DND-41 (cell line): ENCODE results near the gene RHEX.

Source experiments
- ATAC-seq: fragments of 200-7000 bp; cut with Tn5 transposase; 3 replicates; pipeline ENCODE4 v1.9.1; 2021; ENCODE audit warnings: low read depth; ENCODE audit not compliant: insufficient read depth
- DNase-seq: peaks from one replicate; pipeline ENCODE4 v3.0.0-alpha.2; 2020
- H2AFZ ChIP-seq: 2 replicates; pipeline ENCODE4 v1.6.0; 2012; ENCODE audit warnings: low read depth, low read length
- H3K27ac ChIP-seq: 2 replicates; pipeline ENCODE4 v1.5.1; 2012; ENCODE audit warnings: low read length, inconsistent platforms
- H3K27me3 ChIP-seq: fragments of 200-600 bp; sonication (generic); 2 replicates; pipeline ENCODE4 v1.6.0; 2012; ENCODE audit warnings: low read length, mild to moderate bottlenecking, inconsistent platforms; ENCODE audit not compliant: insufficient read depth, poor library complexity
- H3K36me3 ChIP-seq: 2 replicates; pipeline ENCODE4 v1.5.1; 2012; ENCODE audit warnings: low read length, inconsistent platforms; ENCODE audit not compliant: insufficient read depth
- H3K4me1 ChIP-seq: 2 replicates; pipeline ENCODE4 v1.5.1; 2012; ENCODE audit warnings: mild to moderate bottlenecking, low read length; ENCODE audit not compliant: insufficient read depth
- H3K4me2 ChIP-seq: 2 replicates; pipeline ENCODE4 v1.6.0; 2012; ENCODE audit warnings: mild to moderate bottlenecking, moderate library complexity, low read length, inconsistent platforms; ENCODE audit not compliant: insufficient read depth
- H3K4me3 ChIP-seq, 2 experiments: fragments of 200-600 bp in 1 of 2; shearing (Covaris generic) in 1 of 2; 2 replicates each; pipeline ENCODE4 v1.5.1; 2012 to 2016; ENCODE audit warnings: inconsistent platforms in 2 of 2, low read length in 2 of 2, mild to moderate bottlenecking in 2 of 2, low read depth in 1 of 2, moderate library complexity in 1 of 2
- H3K79me2 ChIP-seq: 2 replicates; pipeline ENCODE4 v1.6.0; 2012; ENCODE audit warnings: low read length, inconsistent platforms; ENCODE audit not compliant: insufficient read depth
- H3K9ac ChIP-seq: 2 replicates; pipeline ENCODE4 v1.6.0; 2012; ENCODE audit warnings: low read depth, mild to moderate bottlenecking, inconsistent platforms, low read length, moderate library complexity
- H3K9me3 ChIP-seq: 2 replicates; pipeline ENCODE4 v1.5.1; 2012; ENCODE audit warnings: low read length, moderate library complexity, mild to moderate bottlenecking, inconsistent platforms; ENCODE audit not compliant: insufficient read depth, severe bottlenecking
- H4K20me1 ChIP-seq: 2 replicates; pipeline ENCODE4 v1.6.0; 2012; ENCODE audit warnings: low read length; ENCODE audit not compliant: insufficient read depth
- EZH2 ChIP-seq: IDR thresholded peaks from 3 replicates; pipeline ENCODE4 v1.6.1; 2012; ENCODE audit warnings: borderline replicate concordance, low read depth, mild to moderate bottlenecking, moderate library complexity, low read length, inconsistent platforms; ENCODE audit not compliant: severe bottlenecking
- TF ChIP-seq, protein P1 (sequence below): IDR thresholded peaks from 2 replicates; pipeline ENCODE4 v1.5.1; 2012; ENCODE audit warnings: borderline replicate concordance, low read length, moderate library complexity, mild to moderate bottlenecking; ENCODE audit not compliant: poor library complexity, severe bottlenecking; ENCODE audit errors: extremely low read depth

RHEX gene

DNA sequence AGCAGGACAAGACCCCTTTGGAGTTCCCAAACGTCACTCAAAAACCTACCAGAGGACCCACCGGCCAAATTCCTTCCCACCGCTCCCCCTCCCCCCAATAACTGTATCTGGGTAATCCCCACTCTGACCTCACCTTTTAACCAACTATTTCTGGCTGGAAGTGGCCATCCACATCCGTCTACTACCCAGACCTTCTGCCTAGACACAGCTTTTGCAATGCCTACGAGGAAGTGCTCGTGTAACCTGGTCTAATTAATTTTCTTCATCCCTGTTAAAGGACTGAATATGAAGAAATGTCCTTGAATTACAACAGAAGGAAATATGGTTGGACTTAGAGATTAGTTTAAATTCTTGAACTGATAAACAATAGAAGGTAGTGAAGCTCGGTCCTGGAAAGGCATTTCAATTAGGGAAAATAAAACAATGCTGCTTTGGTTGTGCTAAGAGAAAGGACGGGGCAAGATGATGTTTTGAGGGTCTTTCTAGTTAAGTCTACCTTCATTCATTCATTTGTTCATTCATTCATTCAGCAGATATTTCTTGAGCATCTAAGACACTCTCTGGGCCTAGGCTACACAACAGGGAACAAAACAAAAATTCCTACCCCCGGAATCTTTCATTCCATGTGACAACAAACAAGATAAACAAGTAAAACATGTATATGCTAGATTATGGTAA, 45.4 kb downstream of the RHEX start:
- no peaks in the 10 kb centered on the region for H3K9me3 ChIP-seq
- H3K79me2 ChIP-seq, result no peaks in the 10 kb centered on the region
- no peaks in the 10 kb centered on the region for H4K20me1 ChIP-seq
- no peak overlapping the region for H3K9ac ChIP-seq
- no peak overlapping the region for H3K27ac ChIP-seq
- ATAC-seq, result no peak
- no peak overlapping the region for H3K4me2 ChIP-seq
- H3K4me1 ChIP-seq, result no peaks in the 10 kb centered on the region
- no peaks in the 10 kb centered on the region for H3K36me3 ChIP-seq
- H3K4me3 ChIP-seq, result no peak overlapping the region
- H2AFZ ChIP-seq, result no peak overlapping the region
- TF ChIP-seq, protein P1, sequence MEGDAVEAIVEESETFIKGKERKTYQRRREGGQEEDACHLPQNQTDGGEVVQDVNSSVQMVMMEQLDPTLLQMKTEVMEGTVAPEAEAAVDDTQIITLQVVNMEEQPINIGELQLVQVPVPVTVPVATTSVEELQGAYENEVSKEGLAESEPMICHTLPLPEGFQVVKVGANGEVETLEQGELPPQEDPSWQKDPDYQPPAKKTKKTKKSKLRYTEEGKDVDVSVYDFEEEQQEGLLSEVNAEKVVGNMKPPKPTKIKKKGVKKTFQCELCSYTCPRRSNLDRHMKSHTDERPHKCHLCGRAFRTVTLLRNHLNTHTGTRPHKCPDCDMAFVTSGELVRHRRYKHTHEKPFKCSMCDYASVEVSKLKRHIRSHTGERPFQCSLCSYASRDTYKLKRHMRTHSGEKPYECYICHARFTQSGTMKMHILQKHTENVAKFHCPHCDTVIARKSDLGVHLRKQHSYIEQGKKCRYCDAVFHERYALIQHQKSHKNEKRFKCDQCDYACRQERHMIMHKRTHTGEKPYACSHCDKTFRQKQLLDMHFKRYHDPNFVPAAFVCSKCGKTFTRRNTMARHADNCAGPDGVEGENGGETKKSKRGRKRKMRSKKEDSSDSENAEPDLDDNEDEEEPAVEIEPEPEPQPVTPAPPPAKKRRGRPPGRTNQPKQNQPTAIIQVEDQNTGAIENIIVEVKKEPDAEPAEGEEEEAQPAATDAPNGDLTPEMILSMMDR, result no peak
- no peak for TF ChIP-seq EZH2
- H3K27me3 ChIP-seq, result peaks cover 24% of the 10 kb centered on the region
- DNase-seq, result no peak

DNA sequence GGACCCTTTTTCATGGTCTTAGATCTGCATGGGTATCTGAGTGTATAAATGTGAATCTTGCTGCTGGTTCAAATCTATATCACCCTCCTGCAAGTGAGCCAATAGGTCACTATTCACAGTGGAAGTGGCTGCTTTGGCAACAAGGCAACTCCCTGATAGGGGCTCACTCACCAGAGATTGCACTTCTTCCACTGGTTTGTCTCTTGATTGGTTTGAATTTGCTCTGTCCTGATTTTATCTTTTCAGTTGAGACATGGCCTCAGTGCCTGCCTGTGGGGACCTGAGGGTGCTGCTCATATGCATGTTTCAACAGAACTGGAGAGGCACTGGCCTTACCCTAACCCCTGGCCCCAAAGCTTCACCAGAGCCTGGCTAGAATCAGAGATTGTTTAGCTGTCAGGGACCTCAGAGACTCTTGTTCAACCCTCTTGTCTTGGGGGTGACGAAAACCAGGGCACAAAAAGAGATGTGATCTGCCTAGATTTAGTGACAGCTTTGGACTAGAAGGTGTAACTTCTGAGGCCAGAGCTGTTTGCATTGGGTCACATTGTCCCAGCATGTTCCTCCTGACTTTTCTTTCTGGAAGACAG, 47.3 kb downstream of the RHEX start:
- Histone ChIP-seq H3K4me3 (no peak overlapping the region), H3K79me2 (no peaks in the 10 kb centered on the region), H2AFZ (no peak overlapping the region), H3K27me3 (peaks cover 19% of the 10 kb centered on the region), H3K9me3 (no peaks in the 10 kb centered on the region), H3K27ac (no peak overlapping the region), H3K9ac (no peak overlapping the region), H3K4me2 (no peak overlapping the region), H4K20me1 (no peaks in the 10 kb centered on the region), H3K36me3 (no peaks in the 10 kb centered on the region), H3K4me1 (no peaks in the 10 kb centered on the region)
- ATAC-seq, result no peak
- DNase-seq, result no peak
- TF ChIP-seq, protein P1, result no peak
- no peak for TF ChIP-seq EZH2

DNA sequence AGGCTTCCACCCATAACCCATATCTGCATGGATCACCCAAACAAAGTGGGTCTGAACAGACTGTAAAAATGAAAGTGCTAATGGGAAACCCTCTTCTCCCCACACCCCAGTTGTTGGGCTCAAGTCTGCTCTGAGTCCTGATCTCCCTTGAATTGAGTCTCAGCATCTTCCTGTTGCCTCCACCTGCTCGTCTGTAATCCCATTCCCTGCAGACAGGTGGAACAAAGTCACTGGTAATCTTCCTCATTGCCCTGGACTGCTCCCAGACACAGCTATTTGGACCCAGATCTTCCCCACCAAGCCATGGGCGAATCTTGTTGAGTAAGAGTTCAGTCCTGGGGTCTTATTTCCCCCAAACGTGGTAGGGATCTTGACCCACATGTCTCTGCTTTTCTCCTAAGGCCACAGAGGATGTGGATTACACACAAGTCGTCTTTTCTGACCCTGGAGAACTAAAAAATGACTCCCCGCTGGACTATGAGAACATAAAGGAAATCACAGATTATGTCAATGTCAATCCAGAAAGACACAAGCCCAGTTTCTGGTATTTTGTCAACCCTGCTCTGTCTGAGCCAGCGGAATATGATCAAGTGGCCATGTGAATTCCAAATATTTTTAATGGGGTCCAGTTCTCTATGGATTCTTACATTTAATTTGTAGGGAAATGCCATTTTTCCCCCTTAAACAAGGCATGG, 48.5 kb downstream of the RHEX start:
- no peaks in the 10 kb centered on the region for H3K79me2 ChIP-seq
- no peak overlapping the region for H3K4me2 ChIP-seq
- TF ChIP-seq EZH2, result no peak
- TF ChIP-seq, protein P1, result no peak
- no peak overlapping the region for H2AFZ ChIP-seq
- ATAC-seq (no peak), DNase-seq (no peak)
- no peaks in the 10 kb centered on the region for H3K4me1 ChIP-seq
- no peak overlapping the region for H3K27ac ChIP-seq
- peaks cover 19% of the 10 kb centered on the region for H3K27me3 ChIP-seq
- H3K36me3 ChIP-seq, result no peaks in the 10 kb centered on the region
- H4K20me1 ChIP-seq, result no peaks in the 10 kb centered on the region
- H3K4me3 ChIP-seq, result no peak overlapping the region
- H3K9ac ChIP-seq, result no peak overlapping the region
- H3K9me3 ChIP-seq, result no peaks in the 10 kb centered on the region
